H9 (cell line): ENCODE data around the gene CCDC170. TPM values are rescaled to one million over a fixed set of nuclear protein-coding genes. Genes with fewer than 3 reads are reported as not detected.
A peak's percentile ranks its signal among the peaks of the same experiment; 100 is the strongest.

ENCODE experiments used
- DNase-seq: peaks from one replicate; pipeline ENCODE4 v3.0.0-alpha.2; 2017
- H2AFZ ChIP-seq: one replicate; pipeline ENCODE4 v1.6.1; 2013; ENCODE audit warnings: mild to moderate bottlenecking, low read length, control low read depth, moderate library complexity
- H2AK5ac ChIP-seq: 2 replicates; pipeline ENCODE4 v1.6.1; 2013; ENCODE audit warnings: low read length, control low read depth, mixed read lengths; ENCODE audit not compliant: insufficient read length
- H2BK120ac ChIP-seq: one replicate; pipeline ENCODE4 v1.6.1; 2013; ENCODE audit warnings: low read depth, mild to moderate bottlenecking, low read length, control low read depth, inconsistent platforms; ENCODE audit not compliant: poor library complexity, severe bottlenecking
- H2BK12ac ChIP-seq: 2 replicates; pipeline ENCODE4 v1.6.1; 2013; ENCODE audit warnings: low read length, control low read depth, mixed read lengths, low read depth; ENCODE audit not compliant: insufficient read length
- H2BK15ac ChIP-seq: 2 replicates; pipeline ENCODE4 v1.6.1; 2013; ENCODE audit warnings: low read depth, low read length, control low read depth
- H2BK20ac ChIP-seq: one replicate; pipeline ENCODE4 v1.6.1; 2013; ENCODE audit warnings: low read depth, mild to moderate bottlenecking, low read length, control low read depth, inconsistent platforms; ENCODE audit not compliant: poor library complexity, severe bottlenecking
- H2BK5ac ChIP-seq: 2 replicates; pipeline ENCODE4 v1.6.1; 2013; ENCODE audit warnings: low read length, control low read depth, mixed read lengths; ENCODE audit not compliant: insufficient read length
- H3K14ac ChIP-seq: 2 replicates; pipeline ENCODE4 v1.6.1; 2013; ENCODE audit warnings: low read length, control low read depth; ENCODE audit not compliant: insufficient read depth
- H3K18ac ChIP-seq: 2 replicates; pipeline ENCODE4 v1.6.1; 2013; ENCODE audit warnings: low read depth, mild to moderate bottlenecking, mixed read lengths, low read length, control low read depth; ENCODE audit not compliant: insufficient read length
- H3K23ac ChIP-seq: 2 replicates; pipeline ENCODE4 v1.6.1; 2013; ENCODE audit warnings: low read length, control low read depth, mixed read lengths, low read depth; ENCODE audit not compliant: insufficient read length
- H3K23me2 ChIP-seq: 2 replicates; pipeline ENCODE4 v1.6.1; 2013; ENCODE audit warnings: low read depth, mild to moderate bottlenecking, mixed read lengths, low read length, control low read depth; ENCODE audit not compliant: insufficient read length, poor library complexity, severe bottlenecking
- H3K27ac ChIP-seq: 2 replicates; pipeline ENCODE4 v1.5.1; 2013; ENCODE audit warnings: low read length, control low read depth, mixed read lengths, low read depth; ENCODE audit not compliant: insufficient read length
- H3K27me3 ChIP-seq: 2 replicates; pipeline ENCODE4 v1.6.1; 2013; ENCODE audit warnings: low read length, control low read depth, inconsistent platforms; ENCODE audit not compliant: insufficient read depth
- H3K4ac ChIP-seq: 2 replicates; pipeline ENCODE4 v1.6.1; 2013; ENCODE audit warnings: low read depth, mild to moderate bottlenecking, control low read depth, inconsistent platforms, low read length, moderate library complexity
- H3K4me1 ChIP-seq: 2 replicates; pipeline ENCODE4 v1.6.1; 2013; ENCODE audit warnings: low read length, control low read depth, inconsistent platforms; ENCODE audit not compliant: insufficient read depth
- H3K4me2 ChIP-seq: 2 replicates; pipeline ENCODE4 v1.6.1; 2013; ENCODE audit warnings: low read length, control low read depth, mixed read lengths; ENCODE audit not compliant: insufficient read length, insufficient read depth
- H3K56ac ChIP-seq: 2 replicates; pipeline ENCODE4 v1.6.1; 2013; ENCODE audit warnings: low read depth, mild to moderate bottlenecking, mixed read lengths, low read length, control low read depth; ENCODE audit not compliant: insufficient read length
- H3K79me1 ChIP-seq: 2 replicates; pipeline ENCODE4 v1.6.1; 2013; ENCODE audit warnings: low read depth, mild to moderate bottlenecking, moderate library complexity, low read length, control low read depth, inconsistent platforms; ENCODE audit not compliant: insufficient read depth, poor library complexity, severe bottlenecking
- H3K79me2 ChIP-seq: 2 replicates; pipeline ENCODE4 v1.6.1; 2013; ENCODE audit warnings: low read length, control low read depth, inconsistent platforms; ENCODE audit not compliant: insufficient read depth
- H3K9ac ChIP-seq: 2 replicates; pipeline ENCODE4 v1.6.1; 2013; ENCODE audit warnings: low read length, control low read depth, mixed read lengths; ENCODE audit not compliant: insufficient read length; ENCODE audit errors: extremely low read depth
- H3K9me3 ChIP-seq: one replicate; pipeline ENCODE4 v1.6.1; 2013; ENCODE audit warnings: low read depth, low read length, inconsistent platforms; ENCODE audit not compliant: control insufficient read depth
- H3T11ph ChIP-seq: one replicate; pipeline ENCODE4 v1.6.1; 2013; ENCODE audit warnings: mild to moderate bottlenecking, low read length, control low read depth, inconsistent platforms
- H4K20me1 ChIP-seq: one replicate; pipeline ENCODE4 v1.6.1; 2013; ENCODE audit not compliant: control insufficient read depth, insufficient read length, insufficient read depth
- H4K5ac ChIP-seq: 2 replicates; pipeline ENCODE4 v1.6.1; 2013; ENCODE audit warnings: low read depth, mild to moderate bottlenecking, mixed read lengths, low read length, control low read depth; ENCODE audit not compliant: insufficient read length
- H4K8ac ChIP-seq: replicated peaks from 2 replicates; pipeline ENCODE4 v1.6.1; 2013; ENCODE audit warnings: low read length, control low read depth, mixed read lengths, low read depth; ENCODE audit not compliant: insufficient read length
- H4K91ac ChIP-seq: 2 replicates; pipeline ENCODE4 v1.6.1; 2013; ENCODE audit warnings: low read depth, mild to moderate bottlenecking, moderate library complexity, mixed read lengths, low read length, control low read depth; ENCODE audit not compliant: insufficient read length
- H3K27ac Mint-ChIP-seq, 3 experiments: 2 replicates in 2 of 3; 3 replicates in 1 of 3; pipeline ENCODE4 v1.8.0; 2020 to 2021; ENCODE audit warnings: mixed read lengths in 3 of 3, mild to moderate bottlenecking in 1 of 3, moderate library complexity in 1 of 3
- H3K27me3 Mint-ChIP-seq: 2 replicates; pipeline ENCODE4 v1.8.0; 2021; ENCODE audit warnings: low read depth, mild to moderate bottlenecking, moderate library complexity, mixed read lengths
- H3K36me3 Mint-ChIP-seq, 3 experiments: 2 replicates in 2 of 3; 3 replicates in 1 of 3; pipeline ENCODE4 v1.8.0; 2020 to 2021; ENCODE audit warnings: low read depth in 3 of 3, mixed read lengths in 3 of 3; ENCODE audit not compliant: insufficient read depth in 1 of 3
- H3K4me1 Mint-ChIP-seq, 2 experiments: 2 replicates each; pipeline ENCODE4 v1.8.0; 2020; ENCODE audit warnings: mixed read lengths in 2 of 2
- H3K4me3 Mint-ChIP-seq, 2 experiments: 2 replicates in 1 of 2; 3 replicates in 1 of 2; pipeline ENCODE4 v1.8.0; 2020 to 2021; ENCODE audit warnings: mild to moderate bottlenecking in 2 of 2, mixed read lengths in 2 of 2, moderate library complexity in 1 of 2
- H3K9me3 Mint-ChIP-seq, 2 experiments: 2 replicates in 1 of 2; 3 replicates in 1 of 2; pipeline ENCODE4 v1.8.0; 2020; ENCODE audit warnings: mild to moderate bottlenecking in 2 of 2, mixed read lengths in 2 of 2, moderate library complexity in 1 of 2
- CTCF ChIP-seq: fragments of 200-600 bp; sonication (generic); conservative IDR thresholded peaks from 3 replicates; pipeline ENCODE4 v1.8.0; 2021; ENCODE audit warnings: antibody characterized with exemption, mild to moderate bottlenecking
- WGBS: extraction: QIAGEN DNeasy Blood & Tissue Kit; methylation state at CpG from one replicate; pipeline ENCODE4 v1.1.7; 2013; ENCODE audit warnings: missing lambda C conversion rate, low lambda C conversion rate, mixed read lengths; ENCODE audit not compliant: insufficient read length; ENCODE audit errors: extremely low coverage; 5-methylcytosine and 5-hydroxymethylcytosine counted together
- total RNA-seq: library from RNA; stranded (reverse); gene quantifications from 2 replicates; pipeline ENCODE4 v1.2.1, GENCODE V29; 2021

Gene CCDC170
- total RNA-seq, 1 experiment from 2014 or later: 0.07 TPM

- Histone ChIP-seq H3K23ac (no peak overlapping the region), H2BK5ac (no peak overlapping the region), H3K79me1 (no peaks in the 10 kb centered on the region), H3K56ac (no peak overlapping the region), H3T11ph (no peak overlapping the region), H4K20me1 (no peaks in the 10 kb centered on the region), H3K9me3 (no peaks in the 10 kb centered on the region), H3K79me2 (no peaks in the 10 kb centered on the region), H3K9ac (no peak overlapping the region), H4K91ac (no peak overlapping the region), H2BK20ac (no peak overlapping the region), H2BK12ac (no peak overlapping the region), H3K27me3 (no peaks in the 10 kb centered on the region), H3K27ac (no peak overlapping the region), H3K4ac (no peak overlapping the region), H2BK120ac (no peak overlapping the region), H3K4me1 (no peaks in the 10 kb centered on the region), H3K4me2 (no peak overlapping the region), H2AK5ac (no peak overlapping the region), H3K23me2 (no peaks in the 10 kb centered on the region), H3K18ac (no peak overlapping the region), H4K8ac (no peak overlapping the region), H3K14ac (no peak overlapping the region), H2BK15ac (no peak overlapping the region), H4K5ac (no peak overlapping the region), H2AFZ (no peak overlapping the region)
- H3K4me1 Mint-ChIP-seq: no peaks in the 10 kb centered on the region
- no CpG with 5 or more reads among the region's 5 CpGs for WGBS
- H3K4me3 Mint-ChIP-seq: no peak overlapping the region
- peaks cover 0 to 2% (median 1%) of the 10 kb centered on the region in 3 experiments; a peak in 2 of 7 replicates for H3K36me3 Mint-ChIP-seq
- DNase-seq: no peak
- H3K27ac Mint-ChIP-seq: peak overlapping the region in 1 of 3 experiments; percentile 72; a peak in 2 of 7 replicates
- H3K27me3 Mint-ChIP-seq: no peaks in the 10 kb centered on the region; the same call in 1 of the 2 replicates
- TF ChIP-seq CTCF: no peak
- H3K9me3 Mint-ChIP-seq: peaks cover 0 to under 1% of the 10 kb centered on the region in 2 experiments; a peak in 3 of 5 replicates
These were observed 83.4 kb downstream of the CCDC170 start for GRCh38 chr6:151577257-151577656.
